ENCODE results near the gene PRPF31. TPM values are rescaled to one million over a fixed set of nuclear protein-coding genes. Genes with fewer than 3 reads are reported as not detected.

Gene PRPF31
- total and polyA plus RNA-seq, 11 donors: 30.0 to 58.4 (median 41.4) TPM

DNA sequence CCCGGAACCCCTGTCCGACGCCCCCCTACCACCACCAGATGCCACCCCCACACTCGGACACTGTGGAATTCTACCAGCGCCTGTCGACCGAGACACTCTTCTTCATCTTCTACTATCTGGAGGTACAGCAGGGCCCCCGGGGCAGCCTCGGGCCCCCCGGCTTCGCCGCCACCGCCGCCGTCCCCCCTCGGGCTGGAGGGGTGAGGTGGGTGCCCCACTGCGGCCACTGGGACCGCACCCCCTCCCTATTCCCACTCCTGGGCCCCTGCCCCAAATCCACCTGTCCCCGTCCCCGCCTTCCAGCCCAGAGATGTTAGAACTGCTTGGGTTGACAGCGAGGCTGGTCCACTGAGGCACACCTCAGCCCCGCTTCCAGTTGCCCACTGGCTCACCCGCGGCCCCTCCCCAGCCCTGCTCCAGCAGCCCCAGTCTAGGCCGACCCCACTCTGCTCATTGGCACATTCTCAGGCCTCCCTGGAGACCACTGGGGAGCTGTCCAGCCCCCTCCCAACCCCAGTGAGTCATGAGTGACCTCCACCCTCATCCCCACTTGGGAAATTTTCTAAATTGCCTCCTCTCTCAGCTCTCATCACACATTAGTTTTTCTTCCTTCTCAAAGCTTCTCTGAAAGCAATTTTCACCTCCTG lies 37.4 kb downstream of the PRPF31 start:
- peak overlapping the region in 2 of 12 donors; percentile 11 to 40 for H3K27ac ChIP-seq
- peak in 2 of 4 donors; percentile 7 to 36 for ATAC-seq
- WGBS, 4 donors: 85 to 90% (median 89%) methylated on average over 25 of the region's 25 CpGs

GRCh38 chr19:54153731-54154326 lies 38.3 kb downstream of the PRPF31 start:
- intact Hi-C loops (cut with DNase I): no loop called here
- H3K4me1 ChIP-seq: peaks cover 0 to 21% (median 7%) of the 10 kb centered on the region in 12 donors
- H3K9me3 ChIP-seq: no peaks in the 10 kb centered on the region
- WGBS, 4 donors: 79 to 90% (median 84%) methylated on average over 8 to 10 of the region's 10 CpGs
- ATAC-seq (peak in 1 of 4 donors; percentile 2), DNase-seq (no peak)
- H3K4me3 ChIP-seq: no peak overlapping the region
- peak overlapping the region in 2 of 12 donors; percentile 11 to 40 for H3K27ac ChIP-seq
- peaks cover 0 to 96% (median 93%) of the 10 kb centered on the region in 9 donors for H3K36me3 ChIP-seq
- TF ChIP-seq, protein P1, sequence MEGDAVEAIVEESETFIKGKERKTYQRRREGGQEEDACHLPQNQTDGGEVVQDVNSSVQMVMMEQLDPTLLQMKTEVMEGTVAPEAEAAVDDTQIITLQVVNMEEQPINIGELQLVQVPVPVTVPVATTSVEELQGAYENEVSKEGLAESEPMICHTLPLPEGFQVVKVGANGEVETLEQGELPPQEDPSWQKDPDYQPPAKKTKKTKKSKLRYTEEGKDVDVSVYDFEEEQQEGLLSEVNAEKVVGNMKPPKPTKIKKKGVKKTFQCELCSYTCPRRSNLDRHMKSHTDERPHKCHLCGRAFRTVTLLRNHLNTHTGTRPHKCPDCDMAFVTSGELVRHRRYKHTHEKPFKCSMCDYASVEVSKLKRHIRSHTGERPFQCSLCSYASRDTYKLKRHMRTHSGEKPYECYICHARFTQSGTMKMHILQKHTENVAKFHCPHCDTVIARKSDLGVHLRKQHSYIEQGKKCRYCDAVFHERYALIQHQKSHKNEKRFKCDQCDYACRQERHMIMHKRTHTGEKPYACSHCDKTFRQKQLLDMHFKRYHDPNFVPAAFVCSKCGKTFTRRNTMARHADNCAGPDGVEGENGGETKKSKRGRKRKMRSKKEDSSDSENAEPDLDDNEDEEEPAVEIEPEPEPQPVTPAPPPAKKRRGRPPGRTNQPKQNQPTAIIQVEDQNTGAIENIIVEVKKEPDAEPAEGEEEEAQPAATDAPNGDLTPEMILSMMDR (IDR thresholded peaks at IDR 0.05): no peak
- no peak for TF ChIP-seq POLR2A (IDR thresholded peaks at IDR 0.05)
- no peaks in the 10 kb centered on the region for H3K27me3 ChIP-seq

More for the DNA sequence above, 37.4 kb downstream of the PRPF31 start:
- DNase-seq: no peak
- Histone ChIP-seq H3K27me3 (no peaks in the 10 kb centered on the region), H3K9me3 (no peaks in the 10 kb centered on the region), H3K4me3 (no peak overlapping the region), H3K4me1 (peaks cover 0 to 12% (median 0%) of the 10 kb centered on the region in 12 donors), H3K36me3 (peaks cover 0 to 100% (median 100%) of the 10 kb centered on the region in 9 donors)
- TF ChIP-seq, protein P1 (IDR thresholded peaks at IDR 0.05): no peak
- no peak for TF ChIP-seq POLR2A (IDR thresholded peaks at IDR 0.05)
- intact Hi-C loops (cut with DNase I): no loop called here

GRCh38 chr19:54154603-54155345 lies 39.2 kb downstream of the PRPF31 start:
- intact Hi-C loops (cut with DNase I): no loop called here
- no peak for TF ChIP-seq POLR2A (IDR thresholded peaks at IDR 0.05)
- TF ChIP-seq, protein P1 (IDR thresholded peaks at IDR 0.05): no peak
- Histone ChIP-seq H3K4me3 (no peak overlapping the region), H3K9me3 (no peaks in the 10 kb centered on the region), H3K27ac (peak overlapping the region in 1 of 12 donors; percentile 20), H3K27me3 (no peaks in the 10 kb centered on the region), H3K4me1 (peaks cover 0 to 23% (median 10%) of the 10 kb centered on the region in 12 donors), H3K36me3 (peaks cover 0 to 87% (median 84%) of the 10 kb centered on the region in 9 donors)
- no peak for DNase-seq
- 67 to 74% (median 71%) methylated on average over 13 to 18 of the region's 18 CpGs for WGBS, 4 donors
- ATAC-seq: no peak

DNA sequence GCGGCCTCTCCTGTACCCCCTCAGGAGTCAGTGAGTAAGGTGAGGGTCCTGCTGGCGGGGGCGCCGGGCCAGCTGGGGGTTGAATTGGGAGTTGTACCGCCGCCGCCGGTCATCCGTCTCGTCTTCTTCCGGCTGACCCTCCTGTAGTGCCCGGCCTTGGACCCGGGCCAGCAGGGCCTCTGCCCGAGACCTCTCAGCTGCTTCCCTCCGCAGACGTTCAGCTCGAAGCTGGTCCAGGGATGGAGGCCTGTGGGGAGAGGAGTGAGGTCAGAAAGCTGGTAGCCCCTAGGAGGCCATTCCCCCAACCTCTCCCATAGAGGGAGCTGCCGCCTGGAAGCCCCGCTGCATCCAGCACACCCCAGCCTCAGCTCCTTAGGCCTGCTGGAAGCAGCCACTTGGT lies 40.1 kb downstream of the PRPF31 start:
- WGBS, 4 donors: 59 to 75% (median 73%) methylated on average over 19 of the region's 19 CpGs

More for the DNA sequence above, 40.1 kb downstream of the PRPF31 start:
- intact Hi-C loops (cut with DNase I): no loop called here
- H3K4me3 ChIP-seq: no peak overlapping the region
- no peak for ATAC-seq
- peaks cover 4 to 30% (median 16%) of the 10 kb centered on the region in 12 donors for H3K4me1 ChIP-seq
- no peaks in the 10 kb centered on the region for H3K9me3 ChIP-seq
- no peak overlapping the region for H3K27ac ChIP-seq
- peaks cover 0 to 78% (median 74%) of the 10 kb centered on the region in 9 donors for H3K36me3 ChIP-seq
- H3K27me3 ChIP-seq: no peaks in the 10 kb centered on the region
- TF ChIP-seq, protein P1 (IDR thresholded peaks at IDR 0.05): no peak
- no peak for TF ChIP-seq POLR2A (IDR thresholded peaks at IDR 0.05)
- DNase-seq: no peak
